ENCODE results near the gene FAM241B.
A peak's percentile ranks its signal among the peaks of the same experiment; 100 is the strongest.

FAM241B gene, protein sequence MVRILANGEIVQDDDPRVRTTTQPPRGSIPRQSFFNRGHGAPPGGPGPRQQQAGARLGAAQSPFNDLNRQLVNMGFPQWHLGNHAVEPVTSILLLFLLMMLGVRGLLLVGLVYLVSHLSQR

DNA sequence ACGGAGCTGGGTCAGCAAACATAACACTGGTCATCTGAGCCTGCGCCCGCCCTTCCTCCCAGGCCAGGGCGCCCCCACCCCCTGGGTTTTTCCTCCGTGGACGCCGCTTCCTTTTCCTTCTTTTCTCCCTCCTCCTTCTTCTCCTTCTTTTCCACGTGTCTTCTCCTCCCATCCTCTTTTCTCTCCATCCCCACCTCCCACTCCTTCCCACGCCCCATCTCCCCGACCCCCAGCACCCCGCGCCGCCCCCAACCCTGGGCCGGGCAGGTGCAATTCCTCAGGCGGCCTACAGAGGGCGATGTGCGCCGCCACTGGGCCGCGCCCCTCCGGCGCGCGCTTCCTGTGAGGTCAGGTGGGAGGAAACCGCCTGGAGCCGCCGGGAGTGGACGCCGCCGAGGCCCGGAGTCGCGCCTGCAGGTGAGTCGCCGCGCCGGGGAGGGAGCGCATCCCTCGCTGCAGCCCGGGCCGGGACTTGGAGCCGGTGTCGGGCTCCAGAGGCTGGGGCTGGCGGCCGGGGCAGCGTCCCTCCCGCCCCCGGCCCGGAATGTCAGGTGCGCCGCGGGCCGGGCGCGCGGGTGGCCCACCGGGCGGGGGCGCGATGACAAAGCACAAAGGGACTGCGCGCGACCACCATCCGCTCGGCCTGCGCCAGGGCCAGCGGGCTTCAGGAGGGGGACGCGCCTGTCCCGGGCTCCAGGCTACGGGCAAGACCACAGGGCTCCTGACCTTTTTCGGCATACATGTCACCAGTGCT lies at the start of gene FAM241B:
TSS of gene FAM241B (plus strand) at position 351 of the 754 bp plus-strand sequence. CDS start 1,497 bp downstream, outside the sequence.
- DNase-seq, result peak; percentile 91

DNA sequence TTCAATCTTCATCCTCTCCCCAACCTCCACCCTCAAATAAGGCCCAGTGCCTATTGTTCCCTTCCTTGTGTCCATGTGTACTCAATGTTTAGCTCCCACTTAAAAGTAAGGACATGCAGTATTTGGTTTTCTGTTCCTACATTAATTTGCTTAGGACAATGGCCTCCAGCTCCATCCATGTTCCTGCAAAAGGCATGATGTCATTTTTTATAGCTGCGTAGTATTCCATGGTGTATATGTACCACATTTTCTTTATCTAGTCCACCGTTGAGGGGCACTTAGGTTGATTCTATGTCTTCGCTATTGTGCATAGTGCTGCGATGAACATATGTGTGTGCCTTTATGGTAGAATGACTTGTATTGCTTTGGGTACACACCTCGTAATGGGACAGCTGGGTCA lies 49.6 kb upstream of the FAM241B start:
- DNase-seq, result no peak

DNA sequence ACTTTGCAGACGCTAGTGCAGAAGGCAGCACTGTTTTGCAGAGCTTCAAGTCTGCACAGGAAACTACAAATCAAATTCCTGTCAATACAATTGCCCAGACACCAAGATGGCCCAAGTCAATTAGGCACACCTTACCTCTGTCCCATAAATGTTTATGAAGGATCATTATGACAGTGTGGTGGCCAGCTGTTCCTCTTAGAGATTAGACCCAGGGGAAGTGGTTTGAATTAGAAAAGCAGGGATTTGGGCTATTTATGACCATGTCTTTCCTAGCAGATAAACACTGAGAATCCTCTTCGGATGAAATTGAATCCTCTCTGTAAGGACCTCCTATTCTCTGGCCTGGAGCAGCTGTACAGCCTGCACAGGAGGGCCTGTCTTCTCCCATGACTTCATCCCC lies 46.9 kb upstream of the FAM241B start:
- no peak for DNase-seq

DNA sequence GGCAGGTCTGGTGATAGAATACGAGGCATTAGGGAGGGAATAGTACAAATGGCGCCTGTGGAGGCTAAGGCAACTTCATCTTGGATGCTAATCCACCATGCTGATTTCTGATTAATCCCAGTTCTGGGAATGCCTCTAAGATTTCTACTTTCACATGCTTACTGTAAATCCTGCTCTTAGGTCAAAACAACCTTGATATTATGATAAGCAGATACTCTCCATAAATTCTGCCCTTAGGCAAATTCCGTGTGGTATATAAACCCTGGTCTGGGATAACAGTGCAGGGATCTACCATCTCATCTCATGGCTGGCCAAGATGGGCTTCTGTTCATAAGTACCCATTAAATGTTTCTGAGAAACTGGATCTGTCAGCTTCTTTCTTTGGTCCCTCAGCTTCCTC lies 45.4 kb upstream of the FAM241B start:
- DNase-seq, result no peak

DNA sequence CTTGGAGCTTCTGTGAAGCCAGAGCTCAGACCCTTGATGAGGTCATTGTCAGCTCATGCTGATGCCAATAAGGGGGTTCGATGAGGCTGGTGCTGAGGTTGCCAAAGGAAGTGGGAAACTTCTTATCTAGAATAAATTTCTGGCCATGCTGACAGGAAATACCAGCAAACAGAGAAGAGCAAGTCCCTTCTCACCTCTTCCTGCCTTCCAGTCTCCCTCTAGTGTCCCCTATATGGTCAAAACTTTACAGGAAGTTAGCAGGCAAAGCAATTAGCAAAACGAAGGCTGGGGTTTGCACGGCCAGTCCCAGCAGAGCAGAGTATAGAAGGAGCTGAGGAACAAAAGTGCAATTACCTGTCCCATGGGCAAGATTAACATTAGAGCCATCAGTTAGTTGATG lies 41.7 kb upstream of the FAM241B start:
- no peak for DNase-seq

DNA sequence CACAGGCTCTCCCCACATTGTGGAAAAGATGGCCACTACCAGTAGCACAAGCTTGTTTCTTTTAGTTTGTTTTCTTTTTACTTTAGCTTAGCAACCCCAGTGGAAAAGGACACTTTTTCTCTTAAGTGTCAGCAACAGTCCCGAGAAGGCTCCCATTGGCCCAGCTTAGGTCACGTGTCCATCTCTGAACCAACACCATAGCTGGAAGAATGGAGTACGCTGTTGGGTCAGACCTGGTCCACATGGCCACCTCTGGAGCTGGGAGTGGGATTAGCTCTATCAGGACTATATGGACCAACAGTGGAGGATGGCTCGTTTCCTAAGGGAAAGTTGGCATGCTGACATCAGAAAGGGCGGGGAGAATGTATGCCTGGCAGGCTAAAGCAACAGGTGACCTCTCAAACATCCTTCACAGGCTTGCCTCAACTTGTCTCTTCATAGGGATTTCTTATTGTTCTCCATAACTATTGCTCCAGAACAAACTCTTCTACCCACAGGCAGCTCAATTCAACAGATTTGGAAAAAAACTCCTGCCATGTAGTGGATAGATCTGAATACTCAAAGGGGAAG lies 29.2 kb upstream of the FAM241B start:
- no peak for DNase-seq

DNA sequence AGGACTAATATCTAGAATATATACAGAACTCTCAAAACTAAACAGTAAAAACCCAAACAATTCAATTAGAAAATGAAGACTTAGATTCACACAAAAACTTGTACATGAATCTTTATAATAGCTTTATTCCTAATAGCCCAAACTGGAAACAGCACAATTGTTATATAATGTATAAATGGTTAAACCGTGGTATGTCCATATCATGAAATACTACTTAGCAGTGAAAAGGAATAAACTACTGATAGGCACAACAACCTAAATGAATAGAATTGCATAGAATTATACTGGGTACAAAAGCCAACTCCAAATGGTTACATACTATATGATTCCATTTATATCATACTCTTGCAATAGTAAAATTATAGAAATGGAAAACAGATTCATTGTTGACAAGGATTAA lies 21.0 kb upstream of the FAM241B start:
- no peak for DNase-seq

DNA sequence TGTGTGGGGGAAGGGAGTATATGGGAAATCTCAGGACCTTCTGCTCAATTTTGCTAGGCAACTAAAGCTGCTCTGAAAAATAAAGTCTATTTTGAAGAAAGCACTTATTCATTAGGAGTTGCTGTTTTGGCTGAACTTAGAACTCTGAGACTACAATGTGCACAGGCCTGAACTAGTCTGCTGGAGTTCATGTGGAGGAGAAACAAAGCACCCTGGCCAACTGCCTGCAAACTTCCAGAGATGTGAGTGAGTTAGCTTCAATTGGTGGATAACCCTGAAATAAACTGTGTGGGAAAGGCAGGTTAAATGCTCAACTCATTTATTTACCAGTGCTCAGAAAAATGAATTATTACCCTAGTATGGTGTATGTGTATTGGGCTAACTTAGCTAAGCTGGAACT lies 17.3 kb upstream of the FAM241B start:
- no peak for DNase-seq

DNA sequence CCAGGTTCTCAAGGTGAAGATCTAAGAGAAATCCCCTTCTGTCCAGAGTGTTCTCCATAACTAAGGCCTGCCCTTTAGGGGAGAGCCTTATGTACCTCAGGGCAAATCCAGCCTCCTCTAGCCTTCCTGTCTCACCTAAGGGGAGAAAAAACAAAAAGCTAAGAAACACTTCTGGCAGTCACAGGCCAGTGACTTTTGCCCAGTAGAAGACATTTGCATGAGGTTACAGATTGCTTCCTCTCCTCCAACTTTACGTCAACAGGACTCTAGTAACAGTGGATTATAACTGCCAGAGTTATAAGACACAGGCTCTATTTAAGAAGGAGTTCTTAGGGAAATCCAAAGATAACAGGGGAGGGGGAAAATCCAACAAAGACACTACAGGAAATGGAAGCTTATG lies 15.9 kb upstream of the FAM241B start:
- no peak for DNase-seq

DNA sequence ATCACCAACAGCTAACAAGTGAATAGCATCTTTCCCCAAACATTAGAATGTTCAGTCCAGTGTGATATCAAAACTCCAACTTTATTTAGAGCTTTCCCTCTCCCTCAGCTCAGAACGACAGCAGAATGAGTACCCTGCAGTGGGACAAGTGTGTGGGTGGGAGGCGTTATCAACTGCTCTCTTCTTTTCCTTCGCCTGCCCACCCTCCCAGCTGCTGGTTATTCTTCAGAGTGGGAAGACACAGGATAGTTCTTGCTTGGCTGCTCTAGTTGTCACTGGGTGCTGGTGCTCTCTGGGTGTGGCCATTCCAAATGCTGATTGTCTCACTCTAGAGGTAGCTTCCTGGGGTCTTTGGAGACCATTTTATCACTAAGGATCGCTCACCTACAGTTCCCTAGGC lies 13.7 kb upstream of the FAM241B start:
- no peak for DNase-seq

DNA sequence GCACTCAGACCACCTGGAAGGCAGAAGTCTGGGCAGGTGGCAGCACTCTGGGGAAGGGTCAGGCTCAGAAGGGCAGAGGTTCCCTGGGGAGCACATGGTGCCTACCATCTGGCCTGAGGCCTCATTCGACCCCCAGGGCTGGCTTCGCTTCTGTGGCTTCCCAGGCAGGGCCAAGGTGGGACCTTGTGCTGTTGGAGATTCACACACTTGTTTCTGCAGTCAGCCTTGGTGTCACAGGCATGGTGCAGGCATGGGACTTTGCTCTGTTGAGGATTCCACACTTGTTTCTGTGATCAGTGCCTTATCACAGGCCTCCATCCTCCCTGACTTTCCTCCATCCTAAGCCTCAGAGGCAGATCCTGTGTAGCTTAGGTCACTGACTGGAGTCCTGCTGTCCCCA lies 11.3 kb upstream of the FAM241B start:
- DNase-seq, result no peak

DNA sequence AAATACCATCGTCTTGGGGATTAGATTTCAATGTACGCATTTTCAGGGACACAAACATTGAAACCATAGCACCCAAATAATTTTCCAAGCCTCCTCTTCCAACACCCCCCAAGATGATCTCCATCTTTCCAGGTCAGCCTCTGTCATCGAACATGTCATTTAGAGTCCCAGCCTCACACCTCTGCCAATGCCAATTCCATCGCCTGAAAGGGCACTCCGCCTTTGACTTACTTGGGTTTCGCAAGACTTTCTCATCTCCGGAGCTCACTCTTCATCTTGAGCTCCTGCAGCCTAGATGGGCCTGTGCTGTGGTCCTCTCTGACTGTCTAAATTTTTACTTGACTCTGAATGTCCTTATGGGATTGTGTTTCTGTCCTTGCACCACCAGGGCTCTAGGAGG lies 10.4 kb upstream of the FAM241B start:
- no peak for DNase-seq

DNA sequence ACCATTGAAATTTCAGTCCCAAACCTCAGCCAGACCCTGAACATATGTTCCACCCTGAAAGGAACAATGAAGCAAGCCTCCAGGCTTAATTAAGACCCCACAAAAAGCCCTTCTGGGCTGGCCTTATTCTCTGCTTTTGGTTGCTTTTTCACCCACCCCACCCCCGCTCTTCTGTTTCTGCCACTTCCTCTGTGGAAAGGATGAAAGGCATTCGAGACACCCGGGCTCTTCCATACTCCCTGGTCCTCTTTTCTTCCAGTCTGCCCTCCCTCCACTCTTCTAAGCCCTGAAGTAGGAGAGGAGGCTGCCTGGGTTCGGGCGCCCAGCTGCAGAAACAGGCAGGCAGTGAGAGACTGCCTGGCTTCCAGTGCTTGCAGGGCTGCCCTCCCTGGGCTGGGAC lies 9.4 kb upstream of the FAM241B start:
- DNase-seq, result no peak

DNA sequence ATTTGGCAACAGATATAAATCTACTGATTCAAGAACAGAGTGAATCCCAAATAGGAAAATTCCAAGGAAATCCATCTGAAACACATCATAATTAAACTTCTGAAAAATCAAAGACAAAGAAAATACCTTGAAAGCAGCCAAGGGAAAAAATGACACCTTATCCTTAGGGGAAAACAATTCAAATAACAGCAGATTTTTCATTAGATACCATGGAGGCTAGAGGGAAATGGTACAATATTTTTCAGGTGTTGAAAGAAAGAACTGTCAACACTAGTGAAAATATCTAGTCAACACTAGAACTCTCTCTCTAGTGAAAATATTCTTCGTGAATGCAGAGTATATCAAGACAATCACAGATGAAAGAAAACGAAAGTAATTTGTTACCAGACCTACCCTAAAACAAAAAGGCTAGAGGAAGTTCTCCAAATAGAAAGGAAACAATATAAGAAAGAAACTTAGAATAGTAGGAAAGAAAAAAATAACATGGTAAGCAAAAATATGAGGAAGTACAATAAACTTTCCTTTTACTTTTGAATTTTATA lies 5.7 kb upstream of the FAM241B start:
- DNase-seq, result no peak

DNA sequence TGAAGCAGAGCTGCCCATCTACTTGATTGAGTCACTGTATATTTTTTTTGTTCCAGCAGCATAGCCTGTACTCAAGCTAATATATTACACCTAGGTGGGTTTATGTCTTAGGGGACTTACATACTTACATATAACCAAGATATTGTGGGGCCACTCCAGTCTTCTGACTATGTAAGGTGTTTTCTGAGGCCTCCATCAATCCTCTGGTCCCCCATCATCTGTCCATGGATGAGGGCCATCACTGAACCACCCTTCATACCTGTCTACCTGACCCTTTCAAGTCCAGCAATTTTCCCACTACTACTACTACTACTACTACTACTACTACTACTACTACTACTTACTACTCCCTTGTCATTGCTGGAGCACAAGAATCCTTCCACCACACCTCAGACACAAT lies 3.2 kb upstream of the FAM241B start:
- no peak for DNase-seq

DNA sequence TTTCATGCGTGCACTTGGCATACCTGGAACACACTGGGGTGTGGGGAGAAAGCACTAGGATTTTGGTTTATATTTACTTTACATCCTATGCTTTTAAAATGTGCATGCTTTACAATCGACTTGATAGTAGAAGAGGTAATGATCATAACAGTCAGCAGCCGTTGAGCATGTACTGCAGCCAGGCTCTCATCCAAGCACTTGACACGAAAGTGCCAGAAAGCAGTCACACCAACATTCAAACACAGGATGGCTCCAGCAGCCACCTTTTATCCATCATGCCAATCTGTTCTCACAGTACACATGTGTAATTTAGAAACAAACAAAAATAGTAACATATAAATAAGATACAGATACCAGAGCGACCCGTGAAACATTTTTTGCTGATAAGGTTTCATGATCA lies 1.2 kb upstream of the FAM241B start:
- no peak for DNase-seq

DNA sequence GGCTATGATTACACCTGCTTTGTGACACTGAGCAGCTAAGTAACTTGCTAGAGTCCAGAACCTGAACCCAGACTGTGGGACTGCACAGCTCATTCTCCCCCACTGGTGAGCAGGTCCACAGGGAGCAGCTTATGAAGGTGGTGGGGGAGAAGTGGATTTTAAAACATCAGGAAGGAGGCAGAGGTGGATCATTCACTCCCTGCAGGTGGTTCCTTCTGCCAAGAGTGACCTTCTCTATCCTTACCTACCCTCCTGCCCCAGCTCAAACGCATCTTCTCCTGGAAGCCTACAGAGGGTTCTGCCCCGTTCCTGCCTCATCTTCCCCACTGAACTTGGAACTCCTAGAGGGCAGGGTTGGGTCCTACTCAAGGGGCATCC lies 539 bp upstream of the FAM241B start:
- no peak for DNase-seq

DNA sequence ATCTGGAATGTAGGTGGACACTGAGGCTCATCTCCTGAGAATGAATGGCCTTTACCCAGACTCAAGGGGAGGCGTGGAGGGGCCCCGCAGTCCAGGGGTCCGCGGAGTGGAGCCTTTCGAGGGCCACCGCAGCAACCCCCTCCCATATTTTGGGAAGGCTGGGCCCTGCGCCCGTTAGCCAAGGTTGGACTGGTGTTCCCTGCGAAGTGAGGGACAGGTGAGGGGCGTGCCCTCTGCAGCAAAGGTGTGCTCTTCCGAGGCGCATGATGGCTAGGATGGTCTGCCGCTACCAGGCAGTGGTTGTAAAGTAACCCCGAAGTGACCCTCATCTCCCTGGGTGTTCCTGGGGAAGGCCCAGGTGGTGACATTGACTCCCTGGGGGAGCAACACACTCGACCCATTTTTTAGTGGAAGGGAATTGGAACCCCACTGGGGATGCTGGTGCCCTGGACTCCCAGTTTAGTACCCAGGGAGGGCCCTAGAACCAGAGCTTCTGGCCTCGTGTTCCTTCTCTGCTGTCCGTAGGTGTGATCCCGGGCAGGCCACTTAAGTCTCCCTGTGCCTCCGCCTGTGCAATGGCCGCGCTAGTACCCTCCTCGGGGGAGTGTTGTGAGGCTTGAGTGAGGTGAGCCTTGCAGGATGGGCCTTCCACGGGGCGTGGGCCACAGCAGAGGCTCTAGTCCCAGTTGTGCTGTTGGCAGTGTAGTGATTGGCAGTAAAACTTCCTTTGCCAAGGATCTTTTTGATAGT lies 779 bp downstream of the FAM241B start:
- no peak for DNase-seq

DNA sequence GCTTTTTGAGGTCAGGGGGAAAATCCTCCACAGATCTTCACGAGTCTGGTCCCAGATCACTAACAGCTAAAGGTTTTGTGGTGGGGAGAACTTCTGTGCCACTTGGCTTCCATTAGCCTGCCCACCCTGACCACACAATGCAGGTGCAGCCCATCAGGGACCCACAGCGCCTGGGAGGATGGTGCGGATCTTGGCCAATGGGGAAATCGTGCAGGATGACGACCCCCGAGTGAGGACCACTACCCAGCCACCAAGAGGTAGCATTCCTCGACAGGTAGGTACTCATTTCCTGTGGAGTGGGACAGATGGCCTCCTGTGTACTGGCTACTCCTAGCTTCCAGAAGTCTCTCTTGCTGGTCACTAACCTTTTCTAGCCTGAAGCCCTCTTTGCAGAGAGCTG lies 1.5 kb downstream of the FAM241B start:
- DNase-seq, result no peak

DNA sequence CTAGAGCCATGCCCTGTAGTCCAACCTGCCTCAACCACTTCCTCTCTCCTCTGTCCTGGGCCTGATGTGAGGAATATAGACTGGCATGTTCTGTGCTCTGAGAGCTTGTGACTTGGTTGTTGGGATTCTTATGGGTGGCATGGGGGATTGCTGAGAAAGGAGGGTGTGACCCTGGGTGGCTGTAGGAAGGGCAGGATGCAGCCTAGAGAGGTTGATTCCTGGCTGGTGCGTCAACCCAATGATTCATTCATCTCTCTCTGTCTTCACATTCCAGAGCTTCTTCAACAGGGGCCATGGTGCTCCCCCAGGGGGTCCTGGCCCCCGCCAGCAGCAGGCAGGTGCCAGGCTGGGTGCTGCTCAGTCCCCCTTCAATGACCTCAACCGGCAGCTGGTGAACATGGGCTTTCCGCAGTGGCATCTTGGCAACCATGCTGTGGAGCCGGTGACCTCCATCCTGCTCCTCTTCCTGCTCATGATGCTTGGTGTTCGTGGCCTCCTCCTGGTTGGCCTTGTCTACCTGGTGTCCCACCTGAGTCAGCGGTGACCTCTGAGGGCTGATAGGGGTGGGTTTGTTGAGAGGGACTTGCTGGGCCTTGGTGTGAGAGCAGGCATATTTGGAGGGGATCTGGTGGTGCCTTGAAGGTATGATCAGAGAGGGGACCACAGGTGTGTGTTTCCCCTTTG lies 2.6 kb downstream of the FAM241B start:
- DNase-seq, result no peak

DNA sequence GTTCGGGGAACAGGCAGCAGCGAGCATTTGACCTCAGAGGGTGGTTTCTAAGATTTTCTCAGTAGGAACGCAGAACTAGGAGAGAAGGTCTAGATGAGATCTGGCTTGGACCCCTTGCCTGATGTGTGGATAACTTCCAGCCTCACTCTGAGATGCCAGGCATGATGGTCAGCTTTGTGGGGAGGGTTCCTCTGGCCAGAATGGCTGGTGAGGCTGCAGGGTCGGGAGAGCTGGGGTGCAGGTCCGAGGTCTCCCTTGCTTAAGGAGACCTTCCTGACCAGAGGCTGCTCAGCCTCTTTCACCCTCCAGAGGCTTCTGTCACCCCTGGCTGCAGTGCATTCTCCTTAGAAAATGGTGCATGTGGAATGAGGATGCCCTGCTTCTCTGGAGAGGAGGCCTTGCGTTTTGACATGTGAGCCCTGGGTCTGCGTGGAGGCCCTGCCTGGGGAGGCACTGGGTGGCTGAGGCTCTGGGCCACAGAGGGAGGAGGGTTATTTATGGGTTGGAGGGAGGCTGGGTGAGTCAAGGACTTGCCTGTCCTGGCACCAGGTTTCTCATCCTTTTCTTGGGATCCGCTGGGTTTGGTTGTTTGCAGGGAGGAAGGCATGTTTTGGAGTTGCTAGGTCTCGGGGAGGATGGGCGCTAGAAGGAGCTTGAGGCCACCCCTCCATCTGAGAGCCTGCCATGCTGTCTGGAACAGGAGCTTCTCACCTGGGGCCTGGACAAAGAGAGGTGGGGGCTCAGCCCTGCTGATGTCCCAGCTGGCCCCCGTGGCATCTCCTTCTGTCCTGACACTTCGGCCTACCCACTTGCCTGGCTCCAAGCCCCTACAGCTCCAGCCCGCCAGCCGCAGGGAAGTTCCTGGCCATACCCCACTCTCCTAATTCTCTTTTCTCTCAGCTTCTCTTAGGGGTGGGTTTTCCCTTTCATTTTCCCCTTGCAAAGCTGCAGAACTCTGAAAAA lies 3.9 kb downstream of the FAM241B start:
- no peak for DNase-seq

Data from activated effector memory CD4-positive, alpha-beta T cell treated with anti-CD3 and anti-CD28 coated beads, Interleukin-2, amount 50 U/mL, for 16 hours (primary cell).